Measurements from ENCODE around the gene GFRA1. TPM values are rescaled to one million over a fixed set of nuclear protein-coding genes. Genes with fewer than 3 reads are reported as not detected.

Gene GFRA1
- polyA plus RNA-seq, 1 donor (not counting 4 experiments of a cell fraction or from before 2014, with no cell fraction given), result not detected

DNA sequence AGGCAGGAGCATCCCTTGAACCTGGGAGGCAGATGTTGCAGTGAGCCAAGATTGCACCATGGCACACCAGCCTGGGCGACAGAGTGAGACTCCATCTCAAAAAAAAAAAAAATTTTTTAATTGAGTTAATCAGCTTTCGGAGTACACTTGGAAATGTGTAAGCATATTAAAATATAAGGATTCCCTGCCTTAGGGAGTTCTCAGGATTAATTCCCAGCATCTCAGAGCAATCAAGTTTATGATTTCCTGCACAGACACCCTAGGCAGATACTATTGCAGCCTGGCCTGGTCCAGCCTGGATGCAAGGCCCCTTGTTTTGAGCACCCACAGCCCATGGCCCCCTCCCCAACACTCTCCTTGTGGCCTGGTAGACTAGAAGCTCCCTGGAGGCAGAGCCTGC, 39.8 kb downstream of the GFRA1 start:
- DNase-seq (ENCODE audit: low read depth, low spot score) (no peak), FAIRE-seq (no peak)
- H3K27ac ChIP-seq (ENCODE audit: control insufficient read depth, insufficient read depth, low read length), result no peak overlapping the region
- no peak overlapping the region for H3K4me2 ChIP-seq (ENCODE audit: control insufficient read depth, extremely low read depth, insufficient read depth, low read depth, low read length)
- H3K4me3 ChIP-seq (ENCODE audit: control insufficient read depth in 2 of 3, extremely low read depth in 1 of 3, insufficient read depth in 2 of 3, low read depth in 1 of 3, low read length in 3 of 3), result no peak overlapping the region
- dilution Hi-C loops (cut with MboI; ENCODE audit: extremely low pct_ligation_motif_present, low sequenced_read_pairs), result no loop called here
- no peak overlapping the region for H2AFZ ChIP-seq (ENCODE audit: control insufficient read depth, low read length)
- H3K9ac ChIP-seq (ENCODE audit: control insufficient read depth, extremely low read depth, insufficient read depth, low read length), result no peak overlapping the region
- no peaks in the 10 kb centered on the region for H3K9me3 ChIP-seq (ENCODE audit: control insufficient read depth, low read depth, low read length)
- H3K9me1 ChIP-seq (ENCODE audit: control insufficient read depth, extremely low read depth, insufficient read depth, low read length), result no peaks in the 10 kb centered on the region
- H3K79me2 ChIP-seq (ENCODE audit: control insufficient read depth, insufficient read depth, low read length), result no peaks in the 10 kb centered on the region
- no peaks in the 10 kb centered on the region for H3K36me3 ChIP-seq (ENCODE audit: control insufficient read depth in 2 of 2, extremely low read depth in 1 of 2, insufficient read depth in 2 of 2, low read length in 2 of 2)
- no peak for TF ChIP-seq EZH2 (IDR thresholded peaks at IDR 0.05; ENCODE audit: low read length)
- TF ChIP-seq, protein P1, sequence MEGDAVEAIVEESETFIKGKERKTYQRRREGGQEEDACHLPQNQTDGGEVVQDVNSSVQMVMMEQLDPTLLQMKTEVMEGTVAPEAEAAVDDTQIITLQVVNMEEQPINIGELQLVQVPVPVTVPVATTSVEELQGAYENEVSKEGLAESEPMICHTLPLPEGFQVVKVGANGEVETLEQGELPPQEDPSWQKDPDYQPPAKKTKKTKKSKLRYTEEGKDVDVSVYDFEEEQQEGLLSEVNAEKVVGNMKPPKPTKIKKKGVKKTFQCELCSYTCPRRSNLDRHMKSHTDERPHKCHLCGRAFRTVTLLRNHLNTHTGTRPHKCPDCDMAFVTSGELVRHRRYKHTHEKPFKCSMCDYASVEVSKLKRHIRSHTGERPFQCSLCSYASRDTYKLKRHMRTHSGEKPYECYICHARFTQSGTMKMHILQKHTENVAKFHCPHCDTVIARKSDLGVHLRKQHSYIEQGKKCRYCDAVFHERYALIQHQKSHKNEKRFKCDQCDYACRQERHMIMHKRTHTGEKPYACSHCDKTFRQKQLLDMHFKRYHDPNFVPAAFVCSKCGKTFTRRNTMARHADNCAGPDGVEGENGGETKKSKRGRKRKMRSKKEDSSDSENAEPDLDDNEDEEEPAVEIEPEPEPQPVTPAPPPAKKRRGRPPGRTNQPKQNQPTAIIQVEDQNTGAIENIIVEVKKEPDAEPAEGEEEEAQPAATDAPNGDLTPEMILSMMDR (optimal IDR thresholded peaks at IDR 0.05 in 1 of 3, IDR thresholded peaks at IDR 0.05 in 1 of 3, conservative IDR thresholded peaks at IDR 0.05 in 1 of 3; ENCODE audit: extremely low read depth in 1 of 3, insufficient read depth in 2 of 3, low read length in 3 of 3), result no peak
- no peaks in the 10 kb centered on the region for H3K27me3 ChIP-seq (ENCODE audit: control insufficient read depth, extremely low read depth, insufficient read depth, low read length)
- H3K4me1 ChIP-seq (ENCODE audit: control insufficient read depth, extremely low read depth, insufficient read depth, low read length), result no peaks in the 10 kb centered on the region
- no peaks in the 10 kb centered on the region for H4K20me1 ChIP-seq (ENCODE audit: control insufficient read depth, extremely low read depth, insufficient read depth, low read length)

DNA sequence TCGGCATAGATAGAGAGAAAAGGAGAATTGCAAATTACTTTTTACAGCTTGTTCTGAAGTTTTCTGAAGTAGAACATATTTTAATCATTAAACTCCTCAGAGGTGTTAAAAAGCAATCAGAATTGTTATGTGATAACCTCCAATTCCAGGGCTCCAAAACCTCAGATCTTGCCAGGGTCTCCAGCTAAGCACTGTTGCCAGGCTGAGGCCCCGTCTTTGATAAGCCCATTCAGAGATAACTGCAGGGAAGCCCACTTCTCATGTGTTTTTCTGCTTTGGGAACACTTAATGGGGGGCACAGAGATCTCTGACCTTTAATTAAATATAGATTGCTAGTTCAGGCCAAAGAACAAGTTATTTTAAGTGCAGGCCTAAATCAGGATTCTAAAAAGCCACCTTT, 40.4 kb downstream of the GFRA1 start:
- no peaks in the 10 kb centered on the region for H3K36me3 ChIP-seq (ENCODE audit: control insufficient read depth in 2 of 2, extremely low read depth in 1 of 2, insufficient read depth in 2 of 2, low read length in 2 of 2)
- FAIRE-seq, result no peak
- dilution Hi-C loops (cut with MboI; ENCODE audit: extremely low pct_ligation_motif_present, low sequenced_read_pairs), result no loop called here

More for the DNA sequence above, 40.4 kb downstream of the GFRA1 start:
- Histone ChIP-seq H3K27ac (ENCODE audit: control insufficient read depth, insufficient read depth, low read length) (no peak overlapping the region), H3K9me3 (ENCODE audit: control insufficient read depth, low read depth, low read length) (no peaks in the 10 kb centered on the region), H3K79me2 (ENCODE audit: control insufficient read depth, insufficient read depth, low read length) (no peaks in the 10 kb centered on the region), H3K4me1 (ENCODE audit: control insufficient read depth, extremely low read depth, insufficient read depth, low read length) (no peaks in the 10 kb centered on the region), H4K20me1 (ENCODE audit: control insufficient read depth, extremely low read depth, insufficient read depth, low read length) (no peaks in the 10 kb centered on the region), H3K9ac (ENCODE audit: control insufficient read depth, extremely low read depth, insufficient read depth, low read length) (no peak overlapping the region), H3K4me3 (ENCODE audit: control insufficient read depth in 2 of 3, extremely low read depth in 1 of 3, insufficient read depth in 2 of 3, low read depth in 1 of 3, low read length in 3 of 3) (no peak overlapping the region), H3K4me2 (ENCODE audit: control insufficient read depth, extremely low read depth, insufficient read depth, low read depth, low read length) (no peak overlapping the region), H2AFZ (ENCODE audit: control insufficient read depth, low read length) (no peak overlapping the region), H3K27me3 (ENCODE audit: control insufficient read depth, extremely low read depth, insufficient read depth, low read length) (no peaks in the 10 kb centered on the region), H3K9me1 (ENCODE audit: control insufficient read depth, extremely low read depth, insufficient read depth, low read length) (no peaks in the 10 kb centered on the region)
- no peak for DNase-seq (ENCODE audit: low read depth, low spot score)
- TF ChIP-seq, protein P1 (optimal IDR thresholded peaks at IDR 0.05 in 1 of 3, IDR thresholded peaks at IDR 0.05 in 1 of 3, conservative IDR thresholded peaks at IDR 0.05 in 1 of 3; ENCODE audit: extremely low read depth in 1 of 3, insufficient read depth in 2 of 3, low read length in 3 of 3), result no peak
- TF ChIP-seq EZH2 (IDR thresholded peaks at IDR 0.05; ENCODE audit: low read length), result no peak
